Keratinocyte (primary cell): ENCODE measurements around the gene CHRNB4. TPM values are rescaled to one million over a fixed set of nuclear protein-coding genes. Genes with fewer than 3 reads are reported as not detected.

Experiments
- DNase-seq: peaks from one replicate; pipeline ENCODE4 v3.0.0-alpha.2; 2011; ENCODE audit warnings: low read depth, missing footprints, low spot score
- FAIRE-seq: peaks from 2 replicates; lab custom pipeline; 2011; peaks lifted over from hg19 to GRCh38; lab: Jason Lieb, UNC
- H2AFZ ChIP-seq: 2 replicates; pipeline ENCODE4 v1.6.0; 2012; ENCODE audit warnings: low read length, control low read depth, inconsistent platforms; ENCODE audit not compliant: control insufficient read depth
- H3K27ac ChIP-seq: 2 replicates; pipeline ENCODE4 v1.5.1; 2011; ENCODE audit warnings: low read length; ENCODE audit not compliant: control insufficient read depth, insufficient read depth
- H3K27me3 ChIP-seq: 3 replicates; pipeline ENCODE4 v1.6.0; 2011; ENCODE audit warnings: low read length; ENCODE audit not compliant: control insufficient read depth, insufficient read depth; ENCODE audit errors: extremely low read depth
- H3K36me3 ChIP-seq, 2 experiments: 2 replicates in 1 of 2; 3 replicates in 1 of 2; pipeline ENCODE4 v1.5.1; 2011; ENCODE audit warnings: low read length in 2 of 2, mild to moderate bottlenecking in 1 of 2; ENCODE audit not compliant: control insufficient read depth in 2 of 2, insufficient read depth in 2 of 2; ENCODE audit errors: extremely low read depth in 1 of 2
- H3K4me1 ChIP-seq: 3 replicates; pipeline ENCODE4 v1.5.1; 2011; ENCODE audit warnings: low read length; ENCODE audit not compliant: control insufficient read depth, insufficient read depth; ENCODE audit errors: extremely low read depth
- H3K4me2 ChIP-seq: 3 replicates; pipeline ENCODE4 v1.6.0; 2011; ENCODE audit warnings: low read depth, low read length; ENCODE audit not compliant: control insufficient read depth, insufficient read depth; ENCODE audit errors: extremely low read depth
- H3K4me3 ChIP-seq, 3 experiments: fragments of 200-600 bp in 1 of 3; sonication (generic) in 1 of 3; 2 replicates in 2 of 3; 3 replicates in 1 of 3; pipeline ENCODE4 v1.5.1; 2011 to 2016; ENCODE audit warnings: low read length in 3 of 3, mild to moderate bottlenecking in 3 of 3, control low read depth in 2 of 3, inconsistent platforms in 1 of 3, low read depth in 1 of 3, mixed read lengths in 1 of 3, mixed run types in 1 of 3, moderate library complexity in 1 of 3; ENCODE audit not compliant: control insufficient read depth in 2 of 3, insufficient read depth in 2 of 3; ENCODE audit errors: extremely low read depth in 1 of 3
- H3K79me2 ChIP-seq: 2 replicates; pipeline ENCODE4 v1.6.0; 2012; ENCODE audit warnings: low read length; ENCODE audit not compliant: control insufficient read depth, insufficient read depth
- H3K9ac ChIP-seq: 3 replicates; pipeline ENCODE4 v1.6.0; 2011; ENCODE audit warnings: low read length; ENCODE audit not compliant: control insufficient read depth, insufficient read depth; ENCODE audit errors: extremely low read depth
- H3K9me1 ChIP-seq: 3 replicates; pipeline ENCODE4 v1.6.0; 2011; ENCODE audit warnings: low read length; ENCODE audit not compliant: control insufficient read depth, insufficient read depth; ENCODE audit errors: extremely low read depth
- H3K9me3 ChIP-seq: 2 replicates; pipeline ENCODE4 v1.5.1; 2012; ENCODE audit warnings: low read depth, low read length; ENCODE audit not compliant: control insufficient read depth
- H4K20me1 ChIP-seq: 3 replicates; pipeline ENCODE4 v1.6.0; 2011; ENCODE audit warnings: low read length; ENCODE audit not compliant: control insufficient read depth, insufficient read depth; ENCODE audit errors: extremely low read depth
- EZH2 ChIP-seq: IDR thresholded peaks from one replicate; pipeline ENCODE4 v1.6.1; 2012; ENCODE audit warnings: inconsistent platforms, mild to moderate bottlenecking, low read length, moderate library complexity
- dilution Hi-C: fragments of 300-500 bp; cut with MboI; formaldehyde crosslinking; loops from one replicate; pipeline ENCODE4 v1.7.0; 2020; ENCODE audit warnings: low sequenced_read_pairs; ENCODE audit not compliant: extremely low pct_ligation_motif_present
- polyA plus RNA-seq, 5 experiments: library from polyadenylated mRNA; depleted of rRNA in 3 of 5; stranded (reverse) in 3 of 5; stranded (forward) in 1 of 5; unstranded in 1 of 5; fragments of >200 nt; gene quantifications; 1 replicate in 1 of 5; 2 replicates in 3 of 5; 3 replicates in 1 of 5; pipeline versions ENCODE4 v1.2.1 to v1.2.3, GENCODE V29; 2011 to 2012; ENCODE audit warnings: missing spikeins in 2 of 5, low read depth in 1 of 5, low replicate concordance in 1 of 5
- TF ChIP-seq, protein P1 (sequence below), 3 experiments: IDR thresholded peaks in 1 of 3; conservative IDR thresholded peaks in 1 of 3; optimal IDR thresholded peaks in 1 of 3; 2 replicates in 2 of 3; 3 replicates in 1 of 3; pipeline versions ENCODE3 to v1.5.1; 2011; ENCODE audit warnings: low read length in 3 of 3, mild to moderate bottlenecking in 3 of 3, moderate library complexity in 2 of 3, control low read depth in 1 of 3, inconsistent platforms in 1 of 3; ENCODE audit not compliant: insufficient read depth in 2 of 3; ENCODE audit errors: extremely low read depth in 1 of 3

CHRNB4 gene
- polyA plus RNA-seq, 1 donor (not counting 4 experiments of a cell fraction or from before 2014, with no cell fraction given): 0.04 TPM

DNA sequence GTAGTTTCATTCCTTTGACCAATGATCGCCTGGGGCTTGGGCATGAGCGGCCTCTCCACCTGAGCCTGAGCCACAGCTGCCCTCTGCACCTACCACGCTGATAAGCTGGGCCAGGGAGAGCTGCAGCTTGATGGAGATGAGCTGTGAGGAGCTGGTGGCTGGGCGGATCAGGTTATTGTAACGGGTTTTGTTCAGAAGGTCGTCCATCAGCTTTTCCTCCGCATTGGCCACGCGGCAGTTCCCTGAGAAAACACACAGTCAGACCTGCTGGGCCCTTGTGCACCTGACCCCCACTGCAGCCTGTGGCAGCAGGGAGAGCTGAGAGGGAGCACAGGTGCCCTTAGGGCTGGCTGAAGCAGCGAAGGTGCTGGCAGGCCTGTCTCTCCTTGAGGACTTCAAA lies 5.7 kb downstream of the CHRNB4 start:
- no peaks in the 10 kb centered on the region for H3K4me1 ChIP-seq
- no peaks in the 10 kb centered on the region for H3K9me1 ChIP-seq
- no peak overlapping the region for H3K9ac ChIP-seq
- FAIRE-seq (no peak), DNase-seq (no peak)
- dilution Hi-C loops: no loop called here
- TF ChIP-seq, protein P1, sequence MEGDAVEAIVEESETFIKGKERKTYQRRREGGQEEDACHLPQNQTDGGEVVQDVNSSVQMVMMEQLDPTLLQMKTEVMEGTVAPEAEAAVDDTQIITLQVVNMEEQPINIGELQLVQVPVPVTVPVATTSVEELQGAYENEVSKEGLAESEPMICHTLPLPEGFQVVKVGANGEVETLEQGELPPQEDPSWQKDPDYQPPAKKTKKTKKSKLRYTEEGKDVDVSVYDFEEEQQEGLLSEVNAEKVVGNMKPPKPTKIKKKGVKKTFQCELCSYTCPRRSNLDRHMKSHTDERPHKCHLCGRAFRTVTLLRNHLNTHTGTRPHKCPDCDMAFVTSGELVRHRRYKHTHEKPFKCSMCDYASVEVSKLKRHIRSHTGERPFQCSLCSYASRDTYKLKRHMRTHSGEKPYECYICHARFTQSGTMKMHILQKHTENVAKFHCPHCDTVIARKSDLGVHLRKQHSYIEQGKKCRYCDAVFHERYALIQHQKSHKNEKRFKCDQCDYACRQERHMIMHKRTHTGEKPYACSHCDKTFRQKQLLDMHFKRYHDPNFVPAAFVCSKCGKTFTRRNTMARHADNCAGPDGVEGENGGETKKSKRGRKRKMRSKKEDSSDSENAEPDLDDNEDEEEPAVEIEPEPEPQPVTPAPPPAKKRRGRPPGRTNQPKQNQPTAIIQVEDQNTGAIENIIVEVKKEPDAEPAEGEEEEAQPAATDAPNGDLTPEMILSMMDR (optimal IDR thresholded peaks at IDR 0.05 in 1 of 3, IDR thresholded peaks at IDR 0.05 in 1 of 3, conservative IDR thresholded peaks at IDR 0.05 in 1 of 3; ENCODE audit: extremely low read depth in 1 of 3, insufficient read depth in 2 of 3, low read length in 3 of 3): no peak
- TF ChIP-seq EZH2: no peak
- peaks cover 3% of the 10 kb centered on the region for H3K27me3 ChIP-seq
- no peak overlapping the region for H3K27ac ChIP-seq
- no peak overlapping the region for H2AFZ ChIP-seq
- H3K79me2 ChIP-seq: no peaks in the 10 kb centered on the region
- no peak overlapping the region for H3K4me3 ChIP-seq
- no peaks in the 10 kb centered on the region for H3K36me3 ChIP-seq
- no peak overlapping the region for H3K4me2 ChIP-seq
- H3K9me3 ChIP-seq: peaks cover 5% of the 10 kb centered on the region
- H4K20me1 ChIP-seq: no peaks in the 10 kb centered on the region

DNA sequence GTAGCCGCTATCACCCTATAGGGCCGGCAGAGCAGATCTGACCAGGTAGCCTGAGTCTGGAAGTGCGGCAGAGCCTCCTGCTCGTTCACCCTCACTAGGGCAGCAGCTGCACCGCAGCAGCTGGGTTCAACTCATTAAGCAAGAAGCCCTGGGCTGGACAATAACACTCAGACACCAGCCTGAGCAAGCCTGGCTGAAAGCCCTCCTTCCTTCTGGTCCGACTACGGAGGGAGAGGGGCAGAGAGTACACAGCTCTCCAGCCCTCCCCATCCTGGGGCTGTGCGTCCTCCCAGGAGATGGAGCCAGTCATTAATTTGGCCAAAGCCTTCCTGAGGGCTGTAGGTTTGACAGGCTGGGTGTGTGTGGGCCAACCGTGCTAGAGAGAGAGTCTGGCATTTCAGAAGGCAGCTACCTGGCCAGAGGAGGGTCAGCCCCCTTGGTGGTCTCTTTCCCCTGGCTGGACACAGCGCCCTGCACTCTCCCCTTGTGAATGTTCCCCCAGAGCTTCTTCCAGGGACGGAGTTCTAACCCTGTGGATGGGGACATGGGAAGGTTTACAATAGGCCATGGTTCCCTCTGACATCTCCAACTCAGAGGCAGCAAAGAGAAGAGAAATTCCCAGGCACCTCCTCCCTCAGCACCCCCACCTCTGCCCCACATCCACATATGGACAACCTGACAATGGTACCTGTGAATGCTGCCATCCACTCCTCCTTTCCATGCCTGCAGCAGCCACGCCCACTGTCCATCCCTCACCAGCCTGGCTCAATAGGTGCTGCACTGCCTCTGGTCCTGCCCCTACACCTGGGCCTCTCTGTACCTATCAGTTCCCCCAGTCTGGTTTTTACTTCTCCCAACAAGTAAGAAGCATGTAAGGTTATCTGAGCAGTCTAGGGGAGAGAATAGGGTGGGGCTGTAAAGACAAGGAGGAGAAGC lies 6.5 kb downstream of the CHRNB4 start:
- Histone ChIP-seq H3K9me3 (peaks cover 5% of the 10 kb centered on the region), H3K4me2 (no peak overlapping the region), H3K27me3 (no peaks in the 10 kb centered on the region), H4K20me1 (no peaks in the 10 kb centered on the region), H2AFZ (no peak overlapping the region), H3K4me3 (no peak overlapping the region), H3K9ac (no peak overlapping the region), H3K79me2 (no peaks in the 10 kb centered on the region), H3K9me1 (no peaks in the 10 kb centered on the region), H3K36me3 (no peaks in the 10 kb centered on the region), H3K4me1 (no peaks in the 10 kb centered on the region), H3K27ac (no peak overlapping the region)
- no peak for FAIRE-seq
- no peak for DNase-seq
- TF ChIP-seq EZH2: no peak
- TF ChIP-seq, protein P1 (optimal IDR thresholded peaks at IDR 0.05 in 1 of 3, IDR thresholded peaks at IDR 0.05 in 1 of 3, conservative IDR thresholded peaks at IDR 0.05 in 1 of 3; ENCODE audit: extremely low read depth in 1 of 3, insufficient read depth in 2 of 3, low read length in 3 of 3): no peak
- dilution Hi-C loops: no loop called here
